ENCODE results near the gene SETD4. TPM values are rescaled to one million over a fixed set of nuclear protein-coding genes. Genes with fewer than 3 reads are reported as not detected.

The SETD4 gene
- total RNA-seq, 2 donors from 2014 or later: 19.8 to 36.3 TPM

DNA sequence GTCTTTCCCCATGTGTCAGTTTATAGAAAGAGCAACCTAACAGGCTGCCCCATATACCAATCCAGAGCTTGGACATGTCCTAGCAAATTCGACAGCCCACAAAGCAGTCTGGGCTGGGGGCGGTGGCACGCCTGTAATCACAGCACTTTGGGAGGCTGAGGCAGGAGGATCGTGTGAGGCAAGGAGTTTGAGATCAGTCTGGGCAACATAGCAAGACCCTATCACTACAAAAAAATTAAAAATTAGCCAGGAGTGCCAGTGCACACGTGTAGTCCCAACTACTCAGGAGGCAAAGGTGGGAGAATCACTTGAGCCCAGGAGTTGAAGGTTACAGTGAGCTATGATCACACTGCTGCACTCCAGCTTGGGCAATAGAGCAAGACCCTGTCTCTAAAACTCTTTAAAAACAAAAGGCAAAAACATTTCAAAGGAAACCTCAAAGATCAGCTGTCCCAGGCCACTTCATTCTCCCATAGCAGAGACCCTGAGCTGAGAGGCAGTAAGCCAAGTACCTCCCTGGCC, 54.4 kb downstream of the SETD4 start:
- no peak overlapping the region for H3K27ac ChIP-seq
- intact Hi-C loops (cut with DNase I): no loop called here
- no peaks in the 10 kb centered on the region for H3K9me3 ChIP-seq
- 87% methylated on average over 5 of the region's 5 CpGs for WGBS
- no peak for DNase-seq (ENCODE audit: low spot score)
- no peaks in the 10 kb centered on the region for H3K36me3 ChIP-seq
- no peak overlapping the region for H3K4me3 ChIP-seq
- no peak for TF ChIP-seq POLR2AphosphoS5 (IDR thresholded peaks at IDR 0.05)
- TF ChIP-seq, protein P1, sequence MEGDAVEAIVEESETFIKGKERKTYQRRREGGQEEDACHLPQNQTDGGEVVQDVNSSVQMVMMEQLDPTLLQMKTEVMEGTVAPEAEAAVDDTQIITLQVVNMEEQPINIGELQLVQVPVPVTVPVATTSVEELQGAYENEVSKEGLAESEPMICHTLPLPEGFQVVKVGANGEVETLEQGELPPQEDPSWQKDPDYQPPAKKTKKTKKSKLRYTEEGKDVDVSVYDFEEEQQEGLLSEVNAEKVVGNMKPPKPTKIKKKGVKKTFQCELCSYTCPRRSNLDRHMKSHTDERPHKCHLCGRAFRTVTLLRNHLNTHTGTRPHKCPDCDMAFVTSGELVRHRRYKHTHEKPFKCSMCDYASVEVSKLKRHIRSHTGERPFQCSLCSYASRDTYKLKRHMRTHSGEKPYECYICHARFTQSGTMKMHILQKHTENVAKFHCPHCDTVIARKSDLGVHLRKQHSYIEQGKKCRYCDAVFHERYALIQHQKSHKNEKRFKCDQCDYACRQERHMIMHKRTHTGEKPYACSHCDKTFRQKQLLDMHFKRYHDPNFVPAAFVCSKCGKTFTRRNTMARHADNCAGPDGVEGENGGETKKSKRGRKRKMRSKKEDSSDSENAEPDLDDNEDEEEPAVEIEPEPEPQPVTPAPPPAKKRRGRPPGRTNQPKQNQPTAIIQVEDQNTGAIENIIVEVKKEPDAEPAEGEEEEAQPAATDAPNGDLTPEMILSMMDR (IDR thresholded peaks at IDR 0.05): no peak
- no peak for TF ChIP-seq POLR2A (IDR thresholded peaks at IDR 0.05)
- H3K4me1 ChIP-seq (replicated peaks): no peaks in the 10 kb centered on the region
- no peaks in the 10 kb centered on the region for H3K27me3 ChIP-seq (replicated peaks; ENCODE audit: insufficient read depth)

DNA sequence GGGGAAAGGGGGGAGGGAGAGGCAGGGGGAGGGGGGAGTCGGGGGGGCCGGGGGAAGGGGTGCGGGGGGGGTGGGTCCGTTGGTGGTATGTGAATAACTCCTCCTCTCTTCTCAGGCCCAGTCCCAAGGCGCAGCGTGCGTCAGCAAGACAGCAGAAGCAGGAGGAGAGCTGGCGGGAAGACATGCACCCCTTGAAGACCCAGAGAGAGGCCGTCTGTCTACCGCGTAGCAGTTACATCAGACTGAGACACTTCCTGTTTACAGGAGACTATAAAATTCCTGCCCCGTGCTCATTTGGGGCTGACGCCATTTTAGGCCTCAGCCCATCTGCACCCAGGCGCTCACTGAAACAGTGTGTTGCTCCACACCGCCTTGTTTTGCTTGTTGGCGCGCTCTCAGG, 55.3 kb downstream of the SETD4 start:
- Histone ChIP-seq H3K36me3 (no peaks in the 10 kb centered on the region), H3K27ac (no peak overlapping the region), H3K4me1 (replicated peaks) (no peaks in the 10 kb centered on the region), H3K4me3 (no peak overlapping the region), H3K9me3 (no peaks in the 10 kb centered on the region), H3K27me3 (replicated peaks; ENCODE audit: insufficient read depth) (no peaks in the 10 kb centered on the region)
- WGBS: 83% methylated on average over 14 of the region's 17 CpGs
- intact Hi-C loops (cut with DNase I): no loop called here
- no peak for DNase-seq (ENCODE audit: low spot score)
- TF ChIP-seq POLR2A (IDR thresholded peaks at IDR 0.05) (no peak), POLR2AphosphoS5 (IDR thresholded peaks at IDR 0.05) (no peak)
- TF ChIP-seq, protein P1 (IDR thresholded peaks at IDR 0.05): no peak

DNA sequence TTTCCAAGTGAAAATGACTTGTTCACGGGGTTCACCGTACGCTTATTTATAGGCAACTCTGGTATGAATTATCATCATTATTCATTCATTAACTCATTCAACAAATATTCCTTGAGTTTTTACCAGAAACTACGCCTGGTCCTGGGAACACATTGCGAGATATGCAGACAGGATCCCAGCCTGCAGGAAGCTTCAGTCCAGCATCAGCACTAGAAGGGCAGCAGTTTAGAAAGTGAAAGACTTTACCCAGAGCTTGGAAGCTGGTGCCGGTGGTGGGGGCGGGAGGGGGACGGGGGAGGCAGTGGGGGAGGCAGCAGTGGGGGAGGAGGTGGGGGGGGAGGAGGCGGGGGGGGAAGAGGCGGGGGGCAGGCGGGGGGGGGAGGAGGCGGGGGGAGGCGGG, 55.9 kb downstream of the SETD4 start:
- 94% methylated on average over 5 of the region's 13 CpGs for WGBS
- intact Hi-C loops (cut with DNase I): no loop called here
- no peak overlapping the region for H3K27ac ChIP-seq
- no peaks in the 10 kb centered on the region for H3K9me3 ChIP-seq
- no peaks in the 10 kb centered on the region for H3K36me3 ChIP-seq
- no peak for TF ChIP-seq POLR2AphosphoS5 (IDR thresholded peaks at IDR 0.05)
- no peak overlapping the region for H3K4me3 ChIP-seq
- DNase-seq (ENCODE audit: low spot score): no peak
- no peaks in the 10 kb centered on the region for H3K27me3 ChIP-seq (replicated peaks; ENCODE audit: insufficient read depth)
- no peaks in the 10 kb centered on the region for H3K4me1 ChIP-seq (replicated peaks)

DNA sequence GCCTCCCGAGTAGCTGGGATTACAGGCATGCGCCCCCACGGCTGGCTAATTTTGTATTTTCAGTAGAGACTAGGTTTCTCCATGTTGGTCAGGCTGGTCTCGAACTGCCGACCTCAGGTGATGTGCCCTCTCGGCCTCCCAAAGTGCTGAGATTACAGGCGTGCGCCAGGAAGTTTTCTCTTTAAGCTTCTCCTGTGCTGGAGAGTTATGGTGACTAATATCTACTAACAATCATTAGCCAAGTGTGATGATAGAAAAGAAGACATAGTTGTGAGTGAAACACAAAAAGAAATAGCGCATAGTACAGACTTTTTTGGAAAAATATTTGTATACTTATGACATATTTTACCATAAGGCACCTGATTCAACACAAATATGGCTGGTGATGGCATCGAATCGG, 56.5 kb downstream of the SETD4 start:
- WGBS: 95% methylated on average over 11 of the region's 11 CpGs
- TF ChIP-seq, protein P1 (IDR thresholded peaks at IDR 0.05): no peak
- TF ChIP-seq POLR2AphosphoS5 (IDR thresholded peaks at IDR 0.05) (no peak), POLR2A (IDR thresholded peaks at IDR 0.05) (no peak)
- intact Hi-C loops (cut with DNase I): no loop called here
- Histone ChIP-seq H3K4me1 (replicated peaks) (no peaks in the 10 kb centered on the region), H3K9me3 (no peaks in the 10 kb centered on the region), H3K4me3 (no peak overlapping the region), H3K27ac (no peak overlapping the region), H3K27me3 (replicated peaks; ENCODE audit: insufficient read depth) (no peaks in the 10 kb centered on the region), H3K36me3 (no peaks in the 10 kb centered on the region)
- DNase-seq (ENCODE audit: low spot score): no peak

DNA sequence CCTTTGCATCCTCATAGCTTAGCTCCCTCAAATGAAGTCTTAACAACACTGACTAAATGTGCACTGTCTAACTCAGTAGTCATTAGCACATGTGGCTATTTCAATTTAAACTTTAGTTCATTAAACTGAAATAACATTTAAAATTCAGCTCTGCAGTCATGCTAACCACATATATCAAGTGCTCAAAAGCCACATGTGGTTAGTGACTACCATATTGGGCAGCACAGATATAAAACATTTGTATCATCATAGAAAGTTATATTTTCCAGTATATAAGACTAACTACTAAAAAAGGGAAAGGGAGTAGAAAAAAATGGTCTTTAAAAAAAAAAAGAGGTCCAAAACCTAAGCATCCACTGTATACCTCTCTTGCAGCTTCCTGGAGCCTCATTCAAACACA, 64.1 kb downstream of the SETD4 start:
- Histone ChIP-seq H3K9me3 (no peaks in the 10 kb centered on the region), H3K36me3 (no peaks in the 10 kb centered on the region), H3K4me1 (replicated peaks) (no peaks in the 10 kb centered on the region), H3K27me3 (replicated peaks; ENCODE audit: insufficient read depth) (no peaks in the 10 kb centered on the region), H3K27ac (no peak overlapping the region), H3K4me3 (no peak overlapping the region)
- no peak for DNase-seq (ENCODE audit: low spot score)
- no peak for TF ChIP-seq POLR2A (IDR thresholded peaks at IDR 0.05)
- TF ChIP-seq POLR2AphosphoS5 (IDR thresholded peaks at IDR 0.05): no peak
- TF ChIP-seq, protein P1 (IDR thresholded peaks at IDR 0.05): no peak
- intact Hi-C loops (cut with DNase I): no loop called here

Data from prostate gland (tissue), 2 donors.